GM10847 (cell line): ENCODE results near the gene TACC2.

ENCODE experiments used
- POLR2A ChIP-seq: IDR thresholded peaks from 2 replicates; pipeline ENCODE4 v1.6.1; 2011; ENCODE audit not compliant: insufficient read length; ENCODE audit errors: extremely low read depth

The TACC2 gene

GRCh38 chr10:122232769-122233168, 243.8 kb downstream of the TACC2 start:
- TF ChIP-seq POLR2A = no peak

GRCh38 chr10:122233857-122234348, 244.9 kb downstream of the TACC2 start:
- no peak for TF ChIP-seq POLR2A

GRCh38 chr10:122234416-122234815, 245.5 kb downstream of the TACC2 start:
- no peak for TF ChIP-seq POLR2A

GRCh38 chr10:122236690-122237306, 247.8 kb downstream of the TACC2 start:
- no peak for TF ChIP-seq POLR2A

- TF ChIP-seq POLR2A = no peak
Measured at GRCh38 chr10:122237331-122237990, 248.5 kb downstream of the TACC2 start.

GRCh38 chr10:122239578-122240257, 250.8 kb downstream of the TACC2 start:
- no peak for TF ChIP-seq POLR2A

- TF ChIP-seq POLR2A = no peak
Measured at GRCh38 chr10:122240401-122240800, 251.4 kb downstream of the TACC2 start.

GRCh38 chr10:122241836-122242235, 252.9 kb downstream of the TACC2 start:
- TF ChIP-seq POLR2A = no peak

- no peak for TF ChIP-seq POLR2A
Measured at GRCh38 chr10:122243550-122243949, 254.6 kb downstream of the TACC2 start.

GRCh38 chr10:122244001-122244975, 255.3 kb downstream of the TACC2 start:
- TF ChIP-seq POLR2A = no peak

- TF ChIP-seq POLR2A = no peak
Measured at GRCh38 chr10:122245136-122245535, 256.2 kb downstream of the TACC2 start.

- TF ChIP-seq POLR2A = no peak
Measured at GRCh38 chr10:122245897-122246296, 256.9 kb downstream of the TACC2 start.

- no peak for TF ChIP-seq POLR2A
Measured at GRCh38 chr10:122246830-122247520, 258.0 kb downstream of the TACC2 start.
